HG03565 (cell line): Measurements from ENCODE around the gene MANSC1.
A peak's percentile ranks its signal among the peaks of the same experiment; 100 is the strongest.
"Not testable (repeated sequence)": the region's sequence is repeated elsewhere in the genome, so short reads cannot be mapped to it uniquely, and the experiment has no call there.

Experiments
- ATAC-seq: cut with Tn5 transposase; IDR thresholded peaks from one replicate; pipeline ENCODE4 v1.9.1; 2021; ENCODE audit warnings: mild to moderate bottlenecking, moderate library complexity; ENCODE audit not compliant: unreplicated experiment

Gene MANSC1

DNA sequence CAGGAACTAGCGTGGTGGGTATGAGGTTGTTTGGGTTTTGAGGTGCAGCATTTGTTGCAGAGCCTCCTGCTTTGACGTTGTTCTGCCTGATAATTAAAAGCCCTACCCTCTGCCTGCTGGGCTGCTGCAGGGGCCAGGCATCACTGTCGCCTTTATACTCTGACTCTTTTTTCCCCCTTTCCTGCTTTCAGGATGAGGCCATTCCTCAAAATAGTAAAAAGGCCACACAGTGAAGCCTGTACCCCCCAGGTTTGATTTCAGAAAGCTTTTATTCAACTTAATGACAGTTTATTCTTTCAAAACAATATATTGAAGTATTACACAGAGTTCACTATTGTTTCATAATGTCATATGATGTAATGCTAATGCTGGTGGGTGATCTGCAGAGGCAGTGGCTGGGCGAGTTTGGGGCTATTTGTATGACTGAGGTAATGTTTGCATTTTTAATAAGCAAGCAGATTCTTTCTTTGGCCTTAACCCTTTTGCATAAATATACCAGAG lies 15.9 kb upstream of the MANSC1 start:
- ATAC-seq: no peak

DNA sequence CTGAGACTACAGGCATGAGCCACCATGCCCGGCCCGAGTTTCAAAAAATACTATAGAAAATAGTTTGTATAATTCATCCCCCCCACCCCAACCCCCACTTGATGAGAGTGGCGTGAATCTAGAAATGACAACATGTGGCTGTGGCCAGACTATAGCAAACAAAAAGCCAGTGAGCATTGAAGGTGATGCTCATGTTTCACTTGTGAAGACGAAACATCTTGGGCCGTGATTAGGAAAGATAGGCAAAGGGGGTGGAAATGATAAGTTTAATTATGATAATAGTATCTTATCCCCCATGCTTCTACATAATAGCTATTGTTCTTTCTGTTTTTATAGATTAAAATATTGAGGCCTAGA lies 15.4 kb upstream of the MANSC1 start:
- ATAC-seq: no peak

DNA sequence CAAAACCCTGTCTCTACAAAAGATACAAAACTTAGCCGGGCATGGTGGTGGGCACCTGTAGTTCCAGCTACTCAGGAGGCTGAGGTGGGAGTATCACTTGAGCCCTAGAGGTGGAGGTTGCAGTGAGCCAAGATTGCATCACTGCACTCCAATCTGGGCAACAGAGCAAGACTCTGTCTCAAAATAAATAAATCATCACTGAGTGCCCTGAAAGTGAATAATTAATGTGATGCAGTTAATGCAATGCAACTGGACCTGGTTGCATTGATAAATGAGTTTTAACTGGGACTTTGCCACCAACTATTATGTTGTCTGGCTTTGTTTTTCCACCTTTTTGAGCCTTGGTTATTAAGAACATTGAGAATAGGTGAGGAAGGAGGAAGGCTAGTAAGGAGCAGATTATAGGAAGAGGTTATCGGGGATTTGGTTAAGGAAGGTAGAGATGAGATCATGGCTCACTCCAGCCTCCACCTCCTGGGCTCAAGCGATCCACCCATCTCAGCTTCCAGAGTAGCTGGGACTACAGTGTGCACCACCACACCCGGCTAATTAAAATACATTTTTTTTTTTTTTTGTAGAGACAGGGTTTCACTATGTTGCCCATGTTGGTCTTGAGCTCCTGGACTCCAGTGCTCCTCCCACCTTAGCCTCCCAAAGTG lies 14.9 kb upstream of the MANSC1 start:
- ATAC-seq: no peak

DNA sequence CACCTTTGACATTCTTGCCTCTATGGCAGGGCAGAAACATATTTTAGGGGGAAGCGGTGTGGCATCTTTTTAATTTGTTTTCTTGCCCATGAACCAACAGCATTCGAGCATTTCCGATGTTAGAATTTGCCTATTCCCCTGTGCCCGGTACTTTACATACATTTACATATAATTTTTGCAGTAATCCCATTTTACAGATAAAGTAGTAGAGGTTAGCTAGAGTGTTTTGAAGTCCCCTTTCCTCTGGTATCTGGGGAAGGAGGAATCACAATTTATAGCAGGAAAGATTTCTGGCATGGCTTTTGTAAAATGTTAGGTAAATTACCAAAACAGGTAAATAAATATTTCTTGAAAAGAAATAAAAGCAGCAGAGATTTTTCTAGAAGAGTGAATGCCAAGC lies 8.5 kb upstream of the MANSC1 start:
- ATAC-seq: no peak

DNA sequence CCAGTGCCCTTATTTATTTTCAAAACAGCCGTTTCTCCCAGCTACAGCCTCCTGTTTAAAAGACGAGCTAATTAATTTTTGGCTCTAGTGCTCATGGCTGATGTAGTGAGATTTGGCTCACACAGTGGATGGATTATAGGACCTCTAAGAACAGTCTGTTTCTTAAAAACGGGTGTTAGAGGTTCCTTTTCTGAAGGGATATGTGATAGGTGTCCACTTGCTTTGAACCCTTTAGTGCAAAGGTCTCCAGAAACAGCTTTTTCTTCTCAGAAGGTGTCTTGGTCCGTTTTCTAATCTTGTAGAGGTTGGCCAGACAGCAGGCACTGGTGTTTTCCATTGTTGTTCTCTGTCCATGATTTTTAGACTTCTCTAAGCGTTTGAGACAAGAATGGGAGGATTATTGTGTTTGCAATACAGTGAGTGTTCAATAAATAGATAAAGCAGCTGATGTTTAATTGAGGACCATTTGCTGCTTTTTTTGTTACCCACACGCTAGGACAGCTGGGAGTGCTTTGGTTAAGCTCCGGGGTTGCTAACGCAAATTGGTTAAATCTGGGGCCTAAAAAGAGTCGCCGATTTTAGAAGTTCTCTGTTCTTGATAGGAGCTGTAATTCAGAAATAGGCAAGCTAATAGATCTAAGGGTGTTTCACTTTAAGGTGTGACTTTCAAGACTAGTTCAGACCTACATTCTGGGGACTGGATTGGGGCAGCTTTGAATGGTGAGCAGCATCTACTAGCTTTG lies 7.8 kb upstream of the MANSC1 start:
- ATAC-seq: no peak

DNA sequence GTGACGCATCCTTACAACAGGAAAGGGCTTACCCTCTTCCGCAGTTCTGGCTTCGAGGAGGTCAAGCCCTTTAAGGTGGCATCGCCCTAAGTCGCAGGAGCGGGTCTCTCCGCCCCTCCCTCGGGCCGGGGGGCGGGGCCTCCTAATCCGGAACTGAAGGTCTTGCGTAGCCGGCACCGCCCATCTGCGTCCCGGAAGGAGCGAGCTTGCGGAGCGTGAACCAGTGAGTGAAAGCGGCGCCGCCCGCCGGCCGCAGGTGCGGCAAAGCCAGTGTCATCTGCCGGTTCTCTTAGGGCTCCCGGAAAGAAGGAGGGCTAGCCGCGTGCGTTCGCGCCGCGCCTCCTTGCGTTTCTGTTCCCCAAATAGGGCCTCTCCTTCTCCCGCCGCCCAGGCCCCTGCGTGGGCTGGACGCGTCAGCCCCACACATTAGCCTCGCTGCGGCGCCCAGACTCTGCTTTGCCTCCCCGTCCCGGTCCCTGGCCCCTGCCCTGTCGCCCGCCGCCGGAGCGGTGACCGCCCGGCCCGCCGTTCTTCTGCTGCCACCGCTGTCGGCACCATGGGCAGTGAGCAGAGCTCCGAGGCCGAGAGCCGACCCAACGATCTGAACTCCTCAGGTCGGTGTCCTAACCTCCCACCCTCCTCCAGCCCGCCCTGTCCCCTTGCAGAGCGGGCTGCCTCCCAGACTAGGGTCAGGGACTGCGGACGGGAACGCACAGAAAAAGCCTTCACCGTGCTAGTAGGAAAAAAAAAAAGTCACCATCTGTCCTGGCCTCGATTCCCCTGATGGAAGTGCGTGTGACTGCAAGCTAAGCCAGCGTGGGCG lies 7.1 kb upstream of the MANSC1 start, which contains the start of gene BORCS5:
Gene BORCS5 (plus strand): TSS at position 183 of the 823 bp plus-strand sequence. CDS start 374 bp downstream, at position 557.
- peak; percentile 89 for ATAC-seq

DNA sequence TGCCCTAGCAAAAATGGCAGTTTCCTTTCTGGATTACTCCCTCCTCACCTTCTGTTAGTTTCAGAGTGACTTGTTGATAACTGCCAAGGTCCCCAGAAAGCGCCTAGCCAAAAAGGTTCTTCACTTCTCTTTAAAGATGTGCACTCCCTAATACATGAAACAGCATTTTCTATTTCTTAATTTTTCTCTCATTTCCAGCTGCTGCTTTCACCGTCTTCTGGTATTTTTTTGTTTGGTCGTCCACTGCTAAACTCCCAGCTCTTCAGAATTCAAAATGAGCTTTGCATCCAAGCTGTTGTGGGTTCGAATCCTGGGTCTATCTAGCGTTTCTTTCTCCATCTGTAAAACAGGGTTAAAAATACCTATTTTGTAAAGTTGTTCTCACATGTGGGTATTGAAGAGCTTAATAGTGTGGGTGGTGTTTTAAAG lies 6.4 kb upstream of the MANSC1 start:
- ATAC-seq: no peak

DNA sequence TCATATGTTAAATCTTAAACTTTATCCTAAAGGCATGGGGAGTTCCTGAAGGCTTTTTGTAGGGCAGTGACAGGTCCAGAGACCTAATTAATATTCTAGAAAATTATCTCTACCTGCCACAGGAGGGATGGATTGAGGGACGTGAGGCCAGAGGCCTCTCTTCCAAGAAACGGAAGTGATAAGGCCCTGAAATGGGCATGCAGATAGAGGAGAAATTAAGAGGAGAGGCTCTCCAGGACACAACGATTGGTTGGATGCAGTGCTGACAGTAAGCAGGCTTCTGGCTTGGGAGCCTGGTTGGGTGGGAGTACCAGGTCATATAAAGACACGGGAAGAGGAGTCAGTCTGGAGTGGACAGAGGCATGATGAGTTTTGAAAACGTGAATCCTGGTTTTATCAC lies 3.8 kb upstream of the MANSC1 start:
- no peak for ATAC-seq

DNA sequence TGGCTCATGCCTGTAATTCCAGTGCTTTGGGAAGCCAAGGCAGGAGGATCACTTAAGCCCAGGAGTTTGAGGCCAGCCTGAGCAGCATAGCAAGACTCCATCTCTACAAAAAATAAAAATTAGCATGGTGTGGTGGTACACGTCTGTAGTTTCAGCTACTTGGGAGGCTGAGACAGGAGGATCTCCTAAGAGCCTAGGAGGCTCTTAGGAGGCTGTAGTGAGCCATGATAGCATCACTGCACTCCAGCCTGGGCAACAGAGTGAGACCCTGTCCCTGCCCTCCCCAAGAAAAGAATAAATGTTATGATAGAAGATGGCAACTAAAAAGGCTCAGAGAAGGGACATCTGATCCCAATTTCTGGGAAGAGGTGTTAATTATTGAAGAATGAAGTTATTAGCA lies 3.2 kb upstream of the MANSC1 start:
- no peak for ATAC-seq

DNA sequence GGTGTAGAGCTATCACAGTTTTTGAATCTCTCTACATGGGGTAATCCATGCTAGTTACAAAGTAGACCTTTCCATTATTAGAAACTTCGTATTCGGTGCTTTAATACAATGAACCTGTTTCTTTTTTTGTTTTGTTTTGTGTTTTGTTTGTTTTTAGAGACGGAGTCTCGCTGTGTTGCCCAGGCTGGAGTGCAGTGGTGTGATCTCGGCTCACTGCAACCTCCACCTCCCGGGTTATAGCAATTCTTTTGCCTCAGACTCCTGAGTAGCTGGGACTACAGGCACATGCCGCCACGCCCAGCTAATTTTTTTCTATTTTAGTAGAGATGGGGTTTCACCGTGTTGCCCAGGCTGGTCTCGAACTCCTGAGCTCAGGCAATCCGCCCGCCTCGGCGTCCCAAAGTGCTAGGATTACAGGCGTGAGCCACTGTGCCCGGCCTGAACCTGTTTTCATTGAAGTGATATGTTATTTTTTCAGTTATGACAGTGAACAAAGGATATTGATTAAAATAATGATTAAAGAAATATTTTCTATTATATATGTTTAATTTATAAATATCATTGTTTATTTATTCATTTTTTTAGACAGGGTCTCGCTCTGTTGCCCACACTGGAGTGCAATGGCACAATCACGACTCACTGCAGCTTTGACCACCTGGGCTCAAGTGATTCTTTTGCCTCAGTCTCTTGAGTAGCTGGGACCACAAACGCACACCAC lies 1.6 kb upstream of the MANSC1 start:
- ATAC-seq: not testable (repeated sequence)

DNA sequence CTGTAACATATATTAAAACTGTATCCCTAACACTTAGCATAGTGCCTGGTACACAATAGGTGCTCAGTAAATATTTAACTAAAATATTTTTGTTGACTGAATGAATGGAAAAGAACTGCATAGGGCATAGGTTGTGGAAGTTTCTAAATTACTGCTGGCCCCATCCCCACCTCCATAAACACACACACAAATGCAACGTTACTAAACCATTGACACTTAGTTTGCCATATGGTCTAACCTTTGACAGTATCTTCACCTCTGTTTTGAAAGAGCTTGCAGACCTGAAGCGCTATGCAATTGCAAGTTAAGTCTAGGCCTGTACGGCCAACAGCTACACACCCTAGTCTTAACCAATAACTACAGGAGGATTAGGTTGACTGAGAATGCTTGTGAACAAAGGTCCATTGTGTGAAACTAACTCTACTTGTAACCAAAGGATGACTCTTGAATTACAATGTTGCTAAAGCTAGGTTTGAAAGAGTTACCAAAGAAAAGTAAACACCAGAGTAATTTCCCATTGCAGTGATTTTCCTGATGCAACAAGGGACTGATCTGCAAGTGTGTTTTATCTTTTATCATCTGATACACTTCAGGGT lies 924 bp upstream of the MANSC1 start:
- ATAC-seq: no peak

DNA sequence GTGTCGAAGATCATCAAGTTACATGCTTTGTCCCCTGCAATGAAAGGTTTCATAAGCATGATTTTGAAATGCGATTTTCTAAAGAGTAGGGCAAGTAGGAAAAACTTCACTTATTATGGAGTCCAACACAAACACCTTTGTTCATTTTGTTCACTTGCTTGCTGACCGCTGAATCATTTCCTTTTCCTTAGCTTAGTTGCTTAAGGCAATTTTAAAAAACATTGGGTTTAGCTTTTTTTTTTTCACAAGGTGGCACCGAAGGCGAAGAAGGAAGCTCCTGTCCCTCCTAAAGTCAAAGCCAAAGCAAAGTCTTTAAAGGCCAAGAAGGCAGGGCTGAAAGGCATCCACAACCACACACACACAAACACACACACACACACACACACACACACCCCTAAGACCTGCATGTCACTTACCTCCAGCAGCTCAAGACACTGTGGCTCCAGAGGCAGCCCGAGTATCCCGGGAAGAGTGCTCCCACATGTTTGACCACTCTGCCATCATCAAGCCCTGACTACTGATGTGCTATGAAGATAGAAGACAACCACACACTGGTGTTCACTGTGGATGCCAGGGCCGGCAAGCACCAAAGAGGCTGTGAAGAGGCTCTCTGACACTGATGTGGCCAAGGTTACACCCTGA lies 11.4 kb downstream of the MANSC1 start:
- ATAC-seq: no peak

DNA sequence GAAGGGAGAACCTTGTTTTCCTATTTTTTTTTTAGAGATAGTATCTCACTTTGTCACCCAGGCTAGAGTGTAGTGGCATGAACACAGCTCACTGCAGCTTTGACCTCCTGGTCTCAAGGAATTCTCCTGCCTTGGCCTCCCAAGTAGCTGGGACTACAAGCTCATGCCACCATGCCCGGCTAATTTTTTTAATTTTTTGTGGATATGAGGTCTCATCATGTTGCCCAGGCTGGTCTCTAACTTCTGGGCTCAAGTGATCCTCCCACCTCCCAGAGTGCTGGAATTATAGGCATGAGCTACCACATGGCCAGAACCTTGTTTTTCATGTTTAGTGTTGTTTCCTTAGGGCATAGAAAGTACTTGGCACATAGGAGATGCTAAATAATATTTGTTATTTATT lies 13.5 kb downstream of the MANSC1 start:
- ATAC-seq: no peak

DNA sequence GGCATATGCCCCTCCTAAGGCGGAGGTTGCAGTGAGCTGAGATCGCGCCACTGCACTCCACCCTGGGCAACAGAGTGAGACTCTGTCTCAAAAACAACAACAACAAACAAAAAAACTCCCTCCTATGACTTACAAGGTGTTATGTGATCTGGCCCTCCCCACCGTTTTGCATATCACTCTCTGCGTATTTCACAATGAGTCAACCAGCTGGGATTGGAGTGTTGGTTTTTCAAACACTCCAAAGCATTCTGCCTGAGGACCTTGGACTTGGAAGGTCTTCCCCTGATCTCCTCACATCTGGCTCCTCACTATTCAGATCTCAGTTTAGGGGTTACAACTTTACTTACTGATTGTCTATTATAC lies 14.0 kb downstream of the MANSC1 start:
- ATAC-seq: peak; percentile 45

DNA sequence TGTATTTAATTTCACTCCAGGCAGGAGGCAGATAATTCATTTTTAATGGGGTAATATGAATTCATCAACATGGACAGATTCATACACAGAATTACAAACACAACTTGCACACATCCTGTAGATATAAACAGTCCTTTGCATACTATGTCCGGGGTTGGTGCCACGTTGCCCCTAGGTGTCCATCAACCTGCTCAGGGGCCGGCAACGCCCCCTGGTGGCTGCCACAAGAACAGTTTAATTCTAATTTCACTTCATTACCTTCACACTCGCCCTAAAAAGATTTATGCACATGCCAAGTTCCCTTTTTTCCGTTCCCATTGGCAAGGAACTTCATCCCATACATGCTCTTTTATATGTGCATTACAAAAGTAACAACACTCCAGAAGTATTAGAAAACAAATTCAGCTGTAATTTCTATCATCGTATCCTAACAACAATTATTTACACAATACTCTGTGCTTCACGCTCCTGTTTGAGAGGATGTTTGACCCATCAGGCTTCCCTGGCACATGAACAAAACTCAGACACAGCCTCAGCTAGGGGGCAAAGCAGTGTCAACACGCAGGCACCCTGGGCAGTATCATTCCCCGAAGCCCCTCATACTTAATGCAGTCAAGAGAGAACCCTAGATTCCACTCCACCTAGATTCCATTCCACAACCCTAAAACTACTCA lies 15.5 kb downstream of the MANSC1 start:
- ATAC-seq: no peak

DNA sequence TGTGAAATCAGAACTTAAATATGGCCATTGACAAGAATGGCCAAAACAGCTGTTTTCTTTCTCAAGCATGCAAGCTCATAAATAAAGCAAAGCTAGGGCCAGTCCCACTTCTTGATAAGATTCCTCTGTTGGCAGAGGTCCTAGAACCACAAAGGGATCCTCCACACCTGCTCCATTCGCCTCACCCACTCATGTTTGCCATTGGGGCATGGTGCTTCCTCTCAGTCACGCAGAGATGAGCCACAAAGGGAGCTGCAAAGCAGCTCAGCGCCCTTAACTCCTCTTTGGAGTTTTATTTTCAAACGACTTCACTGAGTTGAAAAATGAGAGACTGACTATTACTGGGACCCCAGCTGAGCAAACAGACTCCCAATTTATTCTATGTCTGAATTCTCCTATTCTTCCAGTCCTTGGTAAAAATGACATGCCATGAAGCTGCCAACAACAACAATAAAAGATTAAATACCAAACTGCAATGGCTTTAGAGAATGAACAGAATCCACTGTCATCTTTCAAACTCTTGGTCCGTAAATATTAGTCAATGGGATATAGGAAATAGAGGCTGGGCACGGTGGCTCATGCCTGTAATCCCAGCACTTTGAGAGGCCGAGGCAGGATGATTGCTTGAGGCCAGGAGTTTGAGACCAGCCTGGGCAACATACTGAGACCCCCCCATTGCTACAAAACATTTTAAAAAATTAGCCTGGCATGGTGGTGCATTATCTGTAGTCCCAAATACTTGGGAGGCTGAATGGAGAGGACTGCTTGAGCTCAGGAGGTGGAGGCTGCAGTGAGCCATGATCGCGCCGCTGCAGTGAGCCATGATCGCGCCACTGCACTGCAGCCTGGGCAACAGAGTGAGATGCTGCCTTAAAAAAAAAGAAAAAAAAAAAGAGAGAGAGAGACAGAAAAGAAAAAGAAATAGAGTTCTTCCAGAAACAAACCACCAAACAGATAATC lies 16.4 kb downstream of the MANSC1 start:
- ATAC-seq: no peak

DNA sequence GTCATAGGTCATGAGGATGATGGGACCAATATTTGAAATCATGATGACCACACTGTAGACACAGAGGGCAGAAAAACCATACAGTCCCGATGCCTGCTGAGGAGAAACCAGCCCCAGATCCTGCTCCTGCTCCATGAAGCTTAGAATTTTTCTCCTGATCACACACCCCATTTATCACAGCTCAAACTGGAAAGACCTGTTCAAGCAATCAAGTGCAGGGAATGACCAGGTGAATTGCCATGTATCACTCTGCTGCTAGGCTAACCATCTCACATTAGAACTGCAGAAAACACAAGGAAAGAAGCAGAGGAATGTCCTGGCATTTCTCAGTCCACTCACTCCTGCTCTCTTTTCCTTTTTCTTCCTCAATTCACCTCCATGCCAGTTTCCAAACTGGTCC lies 18.1 kb downstream of the MANSC1 start:
- no peak for ATAC-seq

DNA sequence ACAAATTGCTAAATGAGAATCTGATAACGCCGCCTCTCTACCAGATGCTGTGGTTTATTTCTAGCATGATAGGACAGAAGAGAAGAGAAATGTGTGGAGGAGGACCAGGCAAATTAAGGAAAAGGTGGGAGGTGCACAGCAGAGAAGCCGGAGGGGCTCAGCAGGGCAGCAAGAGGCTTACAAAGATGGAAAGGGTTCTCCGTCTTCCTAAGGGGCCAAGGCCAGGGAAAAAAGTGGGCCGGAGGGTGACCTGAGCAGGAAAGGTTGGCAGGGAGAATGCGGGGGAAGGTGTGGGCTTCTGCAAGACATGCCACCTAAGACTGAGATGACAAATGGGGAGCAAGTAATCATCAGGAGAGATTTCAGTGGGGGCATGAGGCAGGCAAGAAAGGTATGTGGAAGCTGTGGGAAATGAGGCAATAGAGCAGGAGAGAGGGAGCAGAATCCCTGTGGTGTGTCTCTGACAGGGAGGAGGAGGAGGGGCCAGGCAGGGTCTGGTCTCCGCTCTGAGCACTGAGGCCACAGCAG lies 18.7 kb downstream of the MANSC1 start:
- no peak for ATAC-seq
